Thyroid gland (tissue), 4 donors: ENCODE data around the gene ACTRT2. TPM values are rescaled to one million over a fixed set of nuclear protein-coding genes. Genes with fewer than 3 reads are reported as not detected.

Experiments used
- DNase-seq, 2 donors: peaks; one replicate each; pipeline ENCODE4 v3.0.0-alpha.2; 2019
- H3K27ac ChIP-seq, 3 donors: fragments of 200-600 bp; sonication (generic); 1 replicate in 2 of 3; 2 replicates in 1 of 3; pipeline ENCODE4 v1.5.1; 2016 to 2019; ENCODE audit warnings: mild to moderate bottlenecking in 1 of 3, moderate library complexity in 1 of 3
- H3K27me3 ChIP-seq: fragments of 200-600 bp; sonication (generic); one replicate; pipeline ENCODE4 v1.5.1; 2019
- H3K36me3 ChIP-seq, 2 donors: fragments of 200-600 bp; sonication (generic); one replicate each; pipeline ENCODE4 v1.5.1; 2016 to 2019
- H3K4me1 ChIP-seq, 2 donors: fragments of 200-600 bp; sonication (generic); one replicate each; pipeline ENCODE4 v1.5.1; 2017 to 2019
- H3K4me3 ChIP-seq, 3 donors: fragments of 200-600 bp; sonication (generic); replicated peaks in 1 of 3; 1 replicate in 2 of 3; 2 replicates in 1 of 3; pipeline ENCODE4 v1.5.1; 2016; ENCODE audit warnings: mild to moderate bottlenecking in 1 of 3
- H3K9me3 ChIP-seq: fragments of 200-600 bp; sonication (generic); one replicate; pipeline ENCODE4 v1.5.1; 2017
- POLR2A ChIP-seq, 2 donors: fragments of 450-650 bp; IDR thresholded peaks; one replicate each; pipeline ENCODE4 v1.6.1; 2017; ENCODE audit warnings: antibody characterized with exemption in 2 of 2, mild to moderate bottlenecking in 2 of 2, moderate library complexity in 1 of 2
- WGBS, 2 donors: methylation state at CpG; one replicate each; pipeline ENCODE4 v1.1.5; 2017; 5-methylcytosine and 5-hydroxymethylcytosine counted together
- intact Hi-C: fragments of 100-400 bp; cut with DNase I; formaldehyde crosslinking; loops from one replicate; pipeline ENCODE4 v1.15.1; 2023
- total RNA-seq, 4 donors: library from RNA; depleted of rRNA; stranded (reverse); fragments of >200 nt; gene quantifications; one replicate each; pipeline ENCODE4 v1.2.3, GENCODE V29; 2016
- TF ChIP-seq, protein P1 (sequence below), 6 experiments: fragments of 200-600 bp in 3 of 6; fragments of 450-650 bp in 3 of 6; sonication (generic) in 3 of 6; IDR thresholded peaks; one replicate each; pipeline ENCODE4 v1.5.1; 2016 to 2019; ENCODE audit warnings: antibody characterized with exemption in 6 of 6, mild to moderate bottlenecking in 2 of 6, inconsistent platforms in 1 of 6, moderate library complexity in 1 of 6

ACTRT2 gene
- total RNA-seq, 4 donors from 2014 or later: 0.67 TPM; not detected in 3

DNA sequence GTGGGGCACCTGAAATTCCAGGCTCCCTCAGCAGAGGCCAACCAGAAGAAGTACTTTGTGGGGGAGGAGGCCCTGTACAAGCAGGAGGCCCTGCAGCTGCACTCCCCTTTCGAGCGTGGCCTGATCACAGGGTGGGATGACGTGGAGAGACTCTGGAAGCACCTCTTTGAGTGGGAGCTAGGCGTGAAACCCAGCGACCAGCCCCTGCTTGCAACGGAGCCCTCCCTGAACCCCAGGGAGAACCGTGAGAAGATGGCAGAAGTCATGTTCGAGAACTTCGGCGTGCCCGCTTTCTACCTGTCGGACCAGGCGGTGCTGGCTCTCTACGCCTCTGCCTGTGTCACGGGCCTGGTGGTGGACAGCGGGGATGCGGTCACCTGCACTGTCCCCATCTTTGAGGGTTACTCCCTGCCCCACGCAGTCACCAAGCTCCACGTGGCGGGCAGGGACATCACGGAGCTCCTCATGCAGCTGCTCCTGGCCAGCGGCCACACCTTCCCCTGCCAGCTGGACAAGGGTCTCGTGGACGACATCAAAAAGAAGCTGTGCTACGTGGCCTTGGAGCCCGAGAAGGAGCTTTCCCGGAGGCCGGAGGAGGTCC, 634 bp downstream of the ACTRT2 start:
- TF ChIP-seq POLR2A (IDR thresholded peaks at IDR 0.05): no peak
- TF ChIP-seq, protein P1, sequence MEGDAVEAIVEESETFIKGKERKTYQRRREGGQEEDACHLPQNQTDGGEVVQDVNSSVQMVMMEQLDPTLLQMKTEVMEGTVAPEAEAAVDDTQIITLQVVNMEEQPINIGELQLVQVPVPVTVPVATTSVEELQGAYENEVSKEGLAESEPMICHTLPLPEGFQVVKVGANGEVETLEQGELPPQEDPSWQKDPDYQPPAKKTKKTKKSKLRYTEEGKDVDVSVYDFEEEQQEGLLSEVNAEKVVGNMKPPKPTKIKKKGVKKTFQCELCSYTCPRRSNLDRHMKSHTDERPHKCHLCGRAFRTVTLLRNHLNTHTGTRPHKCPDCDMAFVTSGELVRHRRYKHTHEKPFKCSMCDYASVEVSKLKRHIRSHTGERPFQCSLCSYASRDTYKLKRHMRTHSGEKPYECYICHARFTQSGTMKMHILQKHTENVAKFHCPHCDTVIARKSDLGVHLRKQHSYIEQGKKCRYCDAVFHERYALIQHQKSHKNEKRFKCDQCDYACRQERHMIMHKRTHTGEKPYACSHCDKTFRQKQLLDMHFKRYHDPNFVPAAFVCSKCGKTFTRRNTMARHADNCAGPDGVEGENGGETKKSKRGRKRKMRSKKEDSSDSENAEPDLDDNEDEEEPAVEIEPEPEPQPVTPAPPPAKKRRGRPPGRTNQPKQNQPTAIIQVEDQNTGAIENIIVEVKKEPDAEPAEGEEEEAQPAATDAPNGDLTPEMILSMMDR (IDR thresholded peaks at IDR 0.05): no peak
- DNase-seq: no peak
- Histone ChIP-seq H3K4me1 (no peaks in the 10 kb centered on the region), H3K36me3 (no peaks in the 10 kb centered on the region), H3K4me3 (no peak overlapping the region), H3K9me3 (no peaks in the 10 kb centered on the region), H3K27me3 (no peaks in the 10 kb centered on the region), H3K27ac (no peak overlapping the region)
- 87 to 89% methylated on average over 3 to 22 of the region's 28 CpGs for WGBS, 2 donors
- intact Hi-C loops: no loop called here

DNA sequence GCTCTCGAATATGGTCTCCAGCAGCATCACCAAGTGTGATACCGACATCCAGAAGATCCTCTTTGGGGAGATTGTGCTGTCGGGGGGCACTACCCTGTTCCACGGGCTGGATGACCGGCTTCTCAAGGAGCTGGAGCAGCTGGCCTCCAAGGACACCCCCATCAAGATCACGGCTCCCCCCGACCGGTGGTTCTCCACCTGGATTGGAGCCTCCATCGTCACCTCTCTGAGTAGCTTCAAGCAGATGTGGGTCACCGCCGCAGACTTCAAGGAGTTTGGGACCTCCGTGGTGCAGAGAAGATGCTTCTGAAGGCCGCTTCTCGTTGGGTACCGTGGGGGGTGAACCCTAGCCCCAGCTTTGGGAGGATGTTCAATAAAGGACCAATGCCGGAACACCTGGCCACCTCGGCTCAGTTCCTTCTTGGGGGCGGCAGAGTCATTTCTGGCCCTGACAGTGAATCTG, 1.3 kb downstream of the ACTRT2 start:
- H3K4me3 ChIP-seq: no peak overlapping the region
- intact Hi-C loops: no loop called here
- no peaks in the 10 kb centered on the region for H3K36me3 ChIP-seq
- no peak overlapping the region for H3K27ac ChIP-seq
- no peak for DNase-seq
- TF ChIP-seq POLR2A (IDR thresholded peaks at IDR 0.05): no peak
- TF ChIP-seq, protein P1 (IDR thresholded peaks at IDR 0.05): no peak
- H3K9me3 ChIP-seq: no peaks in the 10 kb centered on the region
- H3K27me3 ChIP-seq: no peaks in the 10 kb centered on the region
- no peaks in the 10 kb centered on the region for H3K4me1 ChIP-seq
- WGBS, 2 donors: 83 to 87% methylated on average over 3 to 18 of the region's 18 CpGs

DNA sequence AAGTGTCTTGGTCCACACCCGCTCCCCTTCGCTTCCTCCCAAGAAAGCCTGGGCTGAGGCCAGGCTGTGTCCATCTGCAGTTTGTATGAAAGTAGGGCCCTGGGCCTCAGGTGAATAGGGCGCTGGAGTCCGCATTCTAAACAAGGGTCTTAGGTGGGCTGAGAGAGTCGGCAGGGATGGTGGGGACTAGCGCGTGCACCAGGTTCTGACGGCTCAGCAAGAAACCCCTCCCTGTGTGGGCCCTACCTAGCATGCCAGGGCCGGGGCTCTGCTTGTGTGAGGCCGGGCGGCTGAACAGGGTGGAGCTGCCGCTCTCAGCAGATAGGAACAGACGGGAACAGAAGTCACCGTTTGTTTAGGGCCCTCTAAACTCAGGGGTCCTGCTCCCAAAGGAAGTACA, 1.7 kb downstream of the ACTRT2 start:
- Histone ChIP-seq H3K36me3 (no peaks in the 10 kb centered on the region), H3K4me1 (no peaks in the 10 kb centered on the region), H3K27ac (no peak overlapping the region), H3K27me3 (no peaks in the 10 kb centered on the region), H3K9me3 (no peaks in the 10 kb centered on the region), H3K4me3 (no peak overlapping the region)
- no peak for DNase-seq
- intact Hi-C loops: no loop called here
- TF ChIP-seq, protein P1 (IDR thresholded peaks at IDR 0.05): no peak
- no peak for TF ChIP-seq POLR2A (IDR thresholded peaks at IDR 0.05)
- 77 to 83% methylated on average over 9 to 14 of the region's 14 CpGs for WGBS, 2 donors

DNA sequence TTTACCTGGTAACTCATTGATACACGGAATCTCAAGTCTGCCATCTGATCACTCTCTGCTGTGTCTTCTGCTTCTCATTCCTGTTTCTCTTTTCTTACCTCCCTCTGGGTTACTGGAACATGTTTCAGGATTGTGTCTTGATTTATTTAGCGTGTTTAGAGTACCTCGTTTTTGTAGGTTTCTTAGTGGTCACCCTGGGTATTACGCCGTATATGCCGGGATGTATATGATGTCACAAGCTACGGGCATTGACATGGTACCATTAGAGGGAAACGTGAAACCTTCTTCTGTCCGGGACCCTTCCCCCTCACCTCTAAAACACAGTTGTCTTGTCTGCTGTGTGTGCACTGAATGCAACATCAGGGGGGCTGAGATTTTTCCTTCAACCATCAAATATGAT, 2.8 kb downstream of the ACTRT2 start:
- H3K36me3 ChIP-seq: no peaks in the 10 kb centered on the region
- no peak for DNase-seq
- TF ChIP-seq, protein P1 (IDR thresholded peaks at IDR 0.05): no peak
- no peak for TF ChIP-seq POLR2A (IDR thresholded peaks at IDR 0.05)
- no peak overlapping the region for H3K4me3 ChIP-seq
- intact Hi-C loops: no loop called here
- no peak overlapping the region for H3K27ac ChIP-seq
- H3K9me3 ChIP-seq: no peaks in the 10 kb centered on the region
- H3K4me1 ChIP-seq: no peaks in the 10 kb centered on the region
- no peaks in the 10 kb centered on the region for H3K27me3 ChIP-seq
- WGBS, 2 donors: 74 to 85% methylated on average over 9 of the region's 9 CpGs

DNA sequence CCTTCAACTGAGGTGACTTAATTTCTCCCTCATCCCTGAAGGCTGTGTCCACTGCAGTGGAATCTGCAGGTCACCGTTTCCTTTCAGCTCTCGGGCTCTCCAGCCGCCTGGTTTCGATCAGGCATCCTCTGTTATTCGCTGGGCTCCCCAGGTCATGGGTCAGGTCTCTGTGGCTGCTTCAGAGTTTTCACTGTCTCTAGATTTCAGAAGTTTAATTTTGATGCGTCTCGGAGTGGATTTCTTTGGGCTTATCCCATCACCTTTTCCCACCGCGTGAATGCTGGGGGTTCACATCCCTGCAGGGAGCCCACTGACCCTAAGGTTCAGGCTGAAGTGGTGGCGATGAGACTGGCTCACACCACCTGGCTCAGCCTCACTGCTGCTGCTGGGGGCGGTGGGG, 3.3 kb downstream of the ACTRT2 start:
- Histone ChIP-seq H3K36me3 (no peaks in the 10 kb centered on the region), H3K27me3 (no peaks in the 10 kb centered on the region), H3K9me3 (no peaks in the 10 kb centered on the region), H3K27ac (no peak overlapping the region), H3K4me3 (no peak overlapping the region), H3K4me1 (no peaks in the 10 kb centered on the region)
- TF ChIP-seq, protein P1 (IDR thresholded peaks at IDR 0.05): no peak
- TF ChIP-seq POLR2A (IDR thresholded peaks at IDR 0.05): no peak
- WGBS, 2 donors: 88 to 94% methylated on average over 9 to 11 of the region's 11 CpGs
- intact Hi-C loops: no loop called here
- no peak for DNase-seq
